Neural progenitor cell (in vitro differentiated cells): ENCODE measurements around the gene DPAGT1.
A peak's percentile ranks its signal among the peaks of the same experiment; 100 is the strongest.

ENCODE experiments used
- EZH2 ChIP-seq: fragments of 200-600 bp; sonication (generic); IDR thresholded peaks from 2 replicates; pipeline ENCODE4 v1.6.1; 2017; ENCODE audit warnings: antibody characterized with exemption, mild to moderate bottlenecking, moderate library complexity
- TF ChIP-seq, protein P1 (sequence below): fragments of 200-600 bp; sonication (generic); IDR thresholded peaks from 2 replicates; pipeline ENCODE4 v1.5.1; 2017; ENCODE audit warnings: antibody characterized with exemption, mild to moderate bottlenecking

DNA sequence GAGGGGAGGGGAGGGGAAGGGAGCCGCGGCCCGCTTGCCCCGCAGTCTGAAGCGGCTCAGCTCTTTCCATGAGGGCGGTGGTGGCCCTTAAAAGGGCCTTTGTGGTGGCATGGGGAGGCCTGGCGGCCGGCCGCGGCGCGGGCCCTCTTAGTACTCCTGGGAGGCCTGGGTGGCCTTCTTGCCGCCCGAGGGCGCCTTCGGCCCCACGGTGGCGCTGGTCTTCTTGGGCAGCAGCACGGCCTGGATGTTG, 6.9 kb downstream of the DPAGT1 start:
- TF ChIP-seq, protein P1, sequence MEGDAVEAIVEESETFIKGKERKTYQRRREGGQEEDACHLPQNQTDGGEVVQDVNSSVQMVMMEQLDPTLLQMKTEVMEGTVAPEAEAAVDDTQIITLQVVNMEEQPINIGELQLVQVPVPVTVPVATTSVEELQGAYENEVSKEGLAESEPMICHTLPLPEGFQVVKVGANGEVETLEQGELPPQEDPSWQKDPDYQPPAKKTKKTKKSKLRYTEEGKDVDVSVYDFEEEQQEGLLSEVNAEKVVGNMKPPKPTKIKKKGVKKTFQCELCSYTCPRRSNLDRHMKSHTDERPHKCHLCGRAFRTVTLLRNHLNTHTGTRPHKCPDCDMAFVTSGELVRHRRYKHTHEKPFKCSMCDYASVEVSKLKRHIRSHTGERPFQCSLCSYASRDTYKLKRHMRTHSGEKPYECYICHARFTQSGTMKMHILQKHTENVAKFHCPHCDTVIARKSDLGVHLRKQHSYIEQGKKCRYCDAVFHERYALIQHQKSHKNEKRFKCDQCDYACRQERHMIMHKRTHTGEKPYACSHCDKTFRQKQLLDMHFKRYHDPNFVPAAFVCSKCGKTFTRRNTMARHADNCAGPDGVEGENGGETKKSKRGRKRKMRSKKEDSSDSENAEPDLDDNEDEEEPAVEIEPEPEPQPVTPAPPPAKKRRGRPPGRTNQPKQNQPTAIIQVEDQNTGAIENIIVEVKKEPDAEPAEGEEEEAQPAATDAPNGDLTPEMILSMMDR = peak; percentile 69
- TF ChIP-seq EZH2 = no peak
